IMR-90 (cell line): Measurements from ENCODE around the gene CD300LD. TPM values are rescaled to one million over a fixed set of nuclear protein-coding genes. Genes with fewer than 3 reads are reported as not detected.

ENCODE experiments used
- ATAC-seq: fragments of 200-7000 bp; cut with Tn5 transposase; 2 replicates; pipeline ENCODE4 v1.9.1; 2020; ENCODE audit warnings: low read depth, mild to moderate bottlenecking, moderate library complexity
- BruUV-seq: library from RNA; stranded (reverse); fragments of 400-500 nt; replicated peaks from 2 replicates; lab custom pipeline; 2021; lab: Mats Ljungman, UMichigan
- CTCF ChIA-PET: fragments of 300-600 bp; formaldehyde crosslinking; extraction: SDS; loops from one replicate; lab custom pipeline; 2021; ENCODE audit warnings: antibody characterized with exemption; lab: Yijun Ruan, JAX
- POLR2A ChIA-PET: fragments of 300-600 bp; sonication (Branson Sonifier 250); formaldehyde crosslinking; loops from one replicate; lab custom pipeline; 2022; ENCODE audit warnings: antibody characterized with exemption; ENCODE audit not compliant: unreplicated experiment; lab: Charles Lee
- DNase-seq: peaks from one replicate; pipeline ENCODE4 v3.0.0; 2013
- H2AFZ ChIP-seq: replicated peaks from 2 replicates; pipeline ENCODE3; 2013; ENCODE audit warnings: low read length, mild to moderate bottlenecking; ENCODE audit not compliant: poor library complexity
- H2AK5ac ChIP-seq: 2 replicates; pipeline ENCODE4 v1.6.1; 2013; ENCODE audit warnings: low read depth, low read length, inconsistent platforms
- H2AK9ac ChIP-seq: replicated peaks from 2 replicates; pipeline ENCODE3; 2013; ENCODE audit warnings: mild to moderate bottlenecking, low read depth, low read length, moderate library complexity; ENCODE audit not compliant: poor library complexity
- H2BK120ac ChIP-seq: 2 replicates; pipeline ENCODE4 v1.6.1; 2013; ENCODE audit warnings: low read depth, low read length, inconsistent platforms
- H2BK15ac ChIP-seq: 3 replicates; pipeline ENCODE4 v1.6.1; 2013; ENCODE audit warnings: low read depth, low read length, inconsistent platforms
- H2BK20ac ChIP-seq: 2 replicates; pipeline ENCODE4 v1.6.1; 2013; ENCODE audit warnings: low read depth, mild to moderate bottlenecking, inconsistent platforms, low read length, moderate library complexity
- H2BK5ac ChIP-seq: 2 replicates; pipeline ENCODE4 v1.6.1; 2013; ENCODE audit warnings: mild to moderate bottlenecking, low read depth, low read length, inconsistent platforms; ENCODE audit not compliant: poor library complexity, severe bottlenecking
- H3K14ac ChIP-seq: replicated peaks from 2 replicates; pipeline ENCODE4 v1.6.1; 2013; ENCODE audit warnings: low read depth, low read length, inconsistent platforms
- H3K18ac ChIP-seq: 2 replicates; pipeline ENCODE4 v1.6.1; 2013; ENCODE audit warnings: low read depth, low read length, control low read depth
- H3K23ac ChIP-seq: 2 replicates; pipeline ENCODE4 v1.6.1; 2013; ENCODE audit warnings: low read depth, low read length, inconsistent platforms
- H3K27ac ChIP-seq: 2 replicates; pipeline ENCODE4 v1.5.1; 2013; ENCODE audit warnings: mild to moderate bottlenecking, control low read depth, low read length; ENCODE audit not compliant: insufficient read depth
- H3K27me3 ChIP-seq: 2 replicates; pipeline ENCODE4 v1.6.1; 2013; ENCODE audit warnings: low read length; ENCODE audit not compliant: control insufficient read depth, insufficient read depth
- H3K36me3 ChIP-seq: 2 replicates; pipeline ENCODE4 v1.6.1; 2013; ENCODE audit warnings: low read length, mixed read lengths; ENCODE audit not compliant: control insufficient read depth, insufficient read depth
- H3K4ac ChIP-seq: 2 replicates; pipeline ENCODE4 v1.6.1; 2013; ENCODE audit warnings: low read depth, low read length, inconsistent platforms
- H3K4me1 ChIP-seq: 2 replicates; pipeline ENCODE4 v1.6.1; 2013; ENCODE audit warnings: low read length, mixed read lengths; ENCODE audit not compliant: control insufficient read depth, insufficient read depth
- H3K4me2 ChIP-seq: 2 replicates; pipeline ENCODE4 v1.6.1; 2013; ENCODE audit warnings: low read depth, mild to moderate bottlenecking, control low read depth, low read length, moderate library complexity
- H3K4me3 ChIP-seq: 2 replicates; pipeline ENCODE4 v1.5.1; 2013; ENCODE audit warnings: low read depth, mild to moderate bottlenecking, control low read depth, low read length, moderate library complexity; ENCODE audit not compliant: insufficient read depth
- H3K56ac ChIP-seq: 2 replicates; pipeline ENCODE4 v1.6.1; 2013; ENCODE audit warnings: low read length, inconsistent platforms; ENCODE audit not compliant: insufficient read depth; ENCODE audit errors: extremely low read depth
- H3K79me1 ChIP-seq, 2 experiments: 2 replicates each; pipeline ENCODE4 v1.6.1; 2013; ENCODE audit warnings: low read length in 2 of 2, inconsistent platforms in 1 of 2, low read depth in 1 of 2
- H3K9ac ChIP-seq: 2 replicates; pipeline ENCODE4 v1.6.1; 2013; ENCODE audit warnings: low read depth, low read length, control low read depth
- H3K9me1 ChIP-seq: 2 replicates; pipeline ENCODE4 v1.6.1; 2013; ENCODE audit warnings: low read length, inconsistent platforms; ENCODE audit not compliant: insufficient read depth
- H3K9me3 ChIP-seq: 2 replicates; pipeline ENCODE4 v1.6.1; 2013; ENCODE audit warnings: low read length; ENCODE audit not compliant: control insufficient read depth, insufficient read depth
- H4K20me1 ChIP-seq: 2 replicates; pipeline ENCODE4 v1.6.1; 2013; ENCODE audit warnings: low read length, inconsistent platforms; ENCODE audit not compliant: insufficient read depth
- H4K5ac ChIP-seq: 2 replicates; pipeline ENCODE4 v1.6.1; 2013; ENCODE audit warnings: mild to moderate bottlenecking, low read depth, low read length, control low read depth
- H4K8ac ChIP-seq, 2 experiments: 2 replicates each; pipeline ENCODE4 v1.6.1; 2013; ENCODE audit warnings: low read depth in 2 of 2, low read length in 2 of 2, control low read depth in 1 of 2, inconsistent platforms in 1 of 2
- H4K91ac ChIP-seq: 2 replicates; pipeline ENCODE4 v1.6.1; 2013; ENCODE audit warnings: low read depth, low read length, inconsistent platforms; ENCODE audit not compliant: insufficient read depth
- BHLHE40 ChIP-seq: fragments of 150-350 bp; IDR thresholded peaks from 2 replicates; pipeline ENCODE4 v1.6.1; 2016; ENCODE audit warnings: mild to moderate bottlenecking, low read depth, low read length
- CEBPB ChIP-seq: IDR thresholded peaks from 2 replicates; pipeline ENCODE4 v1.6.1; 2012; ENCODE audit warnings: low read depth, low read length, improper control_type of control experiment
- CHD1 ChIP-seq: IDR thresholded peaks from 2 replicates; pipeline ENCODE4 v1.6.1; 2012; ENCODE audit warnings: low read depth, low read length, improper control_type of control experiment
- CTCF ChIP-seq: conservative IDR thresholded peaks from 2 replicates; pipeline ENCODE4 v1.5.1; 2012; ENCODE audit warnings: mild to moderate bottlenecking, low read depth, low read length, improper control_type of control experiment
- ELK1 ChIP-seq: fragments of 150-350 bp; IDR thresholded peaks from 2 replicates; pipeline ENCODE4 v1.6.1; 2016; ENCODE audit warnings: low read depth, mild to moderate bottlenecking, low read length, moderate library complexity, borderline replicate concordance
- FOS ChIP-seq: fragments of 150-350 bp; IDR thresholded peaks from 2 replicates; pipeline ENCODE4 v1.6.1; 2016; ENCODE audit warnings: low read depth, low read length
- MAFK ChIP-seq: IDR thresholded peaks from 2 replicates; pipeline ENCODE4 v1.6.1; 2012; ENCODE audit warnings: low read depth, low read length, improper control_type of control experiment
- NFE2L2 ChIP-seq: fragments of 150-350 bp; IDR thresholded peaks from 2 replicates; pipeline ENCODE4 v1.6.1; 2016; ENCODE audit warnings: low read depth, mild to moderate bottlenecking, low read length
- POLR2A ChIP-seq: IDR thresholded peaks from 2 replicates; pipeline ENCODE4 v1.6.1; 2012; ENCODE audit warnings: mild to moderate bottlenecking, low read depth, low read length
- RAD21 ChIP-seq: IDR thresholded peaks from 2 replicates; pipeline ENCODE4 v1.6.1; 2012; ENCODE audit warnings: low read length, improper control_type of control experiment
- RFX5 ChIP-seq: IDR thresholded peaks from 2 replicates; pipeline ENCODE4 v1.8.0; 2012; ENCODE audit warnings: low read depth, mild to moderate bottlenecking, low read length, moderate library complexity
- SMC3 ChIP-seq: fragments of 150-350 bp; IDR thresholded peaks from 2 replicates; pipeline ENCODE4 v1.6.1; 2016; ENCODE audit warnings: low read depth, mild to moderate bottlenecking, antibody characterized with exemption, low read length, moderate library complexity
- USF2 ChIP-seq: fragments of 150-350 bp; IDR thresholded peaks from 2 replicates; pipeline ENCODE4 v1.6.1; 2017; ENCODE audit warnings: mild to moderate bottlenecking, antibody characterized with exemption, low read length, low read depth
- WGBS, 2 experiments: methylation state at CpG; one replicate each; pipeline versions ENCODE4 v1.1.5 to v1.1.7; 2013; ENCODE audit warnings: missing lambda C conversion rate in 2 of 2; ENCODE audit not compliant: insufficient read length in 1 of 2; ENCODE audit errors: extremely low coverage in 2 of 2; 5-methylcytosine and 5-hydroxymethylcytosine counted together
- dilution Hi-C: fragments of 300-500 bp; cut with HindIII; formaldehyde crosslinking; loops from one replicate; pipeline ENCODE4 v1.14.3; 2018; ENCODE audit warnings: low sequenced_read_pairs; ENCODE audit not compliant: unreplicated experiment
- in situ Hi-C: fragments of 300-500 bp; cut with MboI; formaldehyde crosslinking; loops from 3 replicates; pipeline ENCODE4 v1.14.3; 2019; ENCODE audit warnings: low sequenced_read_pairs, inconsistent platforms, mixed read lengths
- intact Hi-C: fragments of 100-400 bp; cut with micrococcal nuclease; formaldehyde crosslinking; loops from 2 replicates; pipeline ENCODE4 v1.10.0; 2022
- polyA plus RNA-seq, 3 experiments: library from polyadenylated mRNA; depleted of rRNA; stranded (reverse); fragments of >200 nt; gene quantifications; 2 replicates each; pipeline ENCODE4 v1.2.3, GENCODE V29; 2012; ENCODE audit warnings: low replicate concordance in 1 of 3
- total RNA-seq: library from RNA; depleted of rRNA; stranded (reverse); fragments of >200 nt; gene quantifications from 2 replicates; pipeline ENCODE4 v1.2.3, GENCODE V29; 2012

CD300LD gene
- total and polyA plus RNA-seq, 2 of the 4 experiments (the other 2 are of a cell fraction), result not detected

GRCh38 chr17:74571621-74572270, 20.3 kb downstream of the CD300LD start:
- Histone ChIP-seq H4K8ac (no peak overlapping the region), H3K4me2 (no peak overlapping the region), H3K9ac (no peak overlapping the region), H2BK20ac (no peak overlapping the region), H3K27ac (no peak overlapping the region), H4K20me1 (no peaks in the 10 kb centered on the region), H4K5ac (no peak overlapping the region), H2BK5ac (no peak overlapping the region), H3K9me3 (peaks cover 19% of the 10 kb centered on the region), H3K79me1 (no peaks in the 10 kb centered on the region), H3K4me3 (no peak overlapping the region), H3K9me1 (no peaks in the 10 kb centered on the region), H3K36me3 (no peaks in the 10 kb centered on the region), H2AK5ac (no peak overlapping the region), H3K23ac (no peak overlapping the region), H2BK15ac (no peak overlapping the region), H3K14ac (no peak overlapping the region), H2BK120ac (no peak overlapping the region), H3K56ac (no peak overlapping the region), H2AK9ac (no peak overlapping the region), H4K91ac (no peak overlapping the region), H3K18ac (no peak overlapping the region), H3K4ac (no peak overlapping the region), H3K27me3 (no peaks in the 10 kb centered on the region), H3K4me1 (no peaks in the 10 kb centered on the region), H2AFZ (no peak overlapping the region)
- no TSS peak for BruUV-seq
- intact Hi-C loops, result no loop called here
- CTCF ChIA-PET, result no interaction called here
- WGBS, 2 experiments, result no CpG with 5 or more reads among the region's 4 CpGs
- ATAC-seq (no peak), DNase-seq (no peak)
- dilution Hi-C loops, result no loop called here
- TF ChIP-seq NFE2L2 (no peak), CTCF (no peak), RAD21 (no peak), RFX5 (no peak), BHLHE40 (no peak), CEBPB (no peak), POLR2A (no peak), ELK1 (no peak), USF2 (no peak), SMC3 (no peak), CHD1 (no peak), MAFK (no peak), FOS (no peak)
- in situ Hi-C loops, result no loop called here
- POLR2A ChIA-PET, result no interaction called here
